HL-60/S4 treated with phorbol 12-myristate 13-acetate at 8.2 ng/mL for 4 days and 3 days (cell line): Measurements from ENCODE around the gene HMCN2.

Source experiments
- in situ Hi-C: fragments of 300-500 bp; cut with MboI; formaldehyde crosslinking; loops from 2 replicates; pipeline ENCODE4 v1.15.0; 2022; ENCODE audit warnings: low sequenced_read_pairs

Gene HMCN2

DNA sequence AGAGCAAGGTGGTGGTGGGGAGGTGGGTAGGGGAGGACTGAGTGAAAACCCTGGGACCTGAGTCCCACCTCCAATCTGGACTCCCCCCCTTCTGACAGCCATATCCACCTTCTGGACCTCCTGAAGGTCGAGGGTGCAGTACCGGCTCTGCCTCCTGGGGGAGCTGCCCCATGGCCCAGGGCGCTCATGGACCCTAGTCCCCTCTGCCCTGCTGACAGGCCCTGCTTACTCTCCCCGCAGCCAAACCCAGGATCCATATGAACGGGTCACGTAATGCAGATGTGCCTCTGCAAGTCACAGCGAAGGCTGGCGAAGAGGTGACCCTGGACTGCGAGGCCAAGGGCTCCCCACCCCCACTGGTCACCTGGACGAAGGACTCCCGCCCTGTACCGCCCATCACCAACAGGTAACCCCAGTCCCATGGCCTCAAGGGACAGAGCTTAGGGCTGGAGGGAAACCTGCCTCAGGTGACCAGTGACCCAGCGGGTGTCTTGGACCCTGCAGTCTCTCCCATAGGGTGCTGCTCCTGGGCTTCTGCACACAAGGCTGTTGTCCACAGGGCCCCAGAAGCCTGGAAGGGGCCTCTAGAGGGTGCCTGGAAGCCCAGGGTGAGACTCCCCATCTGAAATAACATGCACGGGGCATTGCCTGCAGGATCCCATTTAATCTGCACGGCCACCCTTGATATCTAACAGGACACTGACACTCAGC lies 61.7 kb downstream of the HMCN2 start:
- in situ Hi-C loops, result loop anchor here (25.0 kb wide), 1 partner anchor 215 kb away; no protein-coding TSS in a partner anchor

DNA sequence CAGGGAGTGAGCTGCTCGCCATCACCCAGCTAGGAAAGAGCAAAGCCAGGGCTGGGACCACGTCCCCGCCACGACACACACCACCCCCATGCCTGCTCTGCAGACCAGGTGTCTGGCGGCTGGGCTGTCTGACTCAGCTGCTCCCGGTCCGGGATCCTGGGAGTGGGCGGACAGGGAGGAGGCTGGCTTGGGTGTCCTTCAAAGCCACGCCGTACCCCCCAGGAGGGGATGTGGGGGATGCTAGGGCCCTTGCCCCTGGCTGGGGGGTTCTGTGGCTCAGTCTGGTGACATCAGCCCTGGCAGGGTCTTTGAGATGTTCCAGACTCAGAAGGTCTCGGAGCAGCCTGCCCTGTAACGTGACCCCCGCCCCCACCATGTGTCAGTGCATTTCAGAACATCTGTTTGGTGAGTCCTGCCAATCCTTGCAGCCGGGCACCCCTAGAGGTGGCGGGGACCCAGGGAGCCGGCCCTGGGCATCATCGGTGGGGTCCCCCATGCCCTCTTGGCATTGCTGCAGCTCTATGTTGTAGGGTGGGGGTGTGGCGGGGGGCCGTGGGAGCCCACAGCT lies 62.3 kb downstream of the HMCN2 start:
- in situ Hi-C loops, result loop anchor here (25.0 kb wide), 1 partner anchor 216 kb away; no protein-coding TSS in a partner anchor

DNA sequence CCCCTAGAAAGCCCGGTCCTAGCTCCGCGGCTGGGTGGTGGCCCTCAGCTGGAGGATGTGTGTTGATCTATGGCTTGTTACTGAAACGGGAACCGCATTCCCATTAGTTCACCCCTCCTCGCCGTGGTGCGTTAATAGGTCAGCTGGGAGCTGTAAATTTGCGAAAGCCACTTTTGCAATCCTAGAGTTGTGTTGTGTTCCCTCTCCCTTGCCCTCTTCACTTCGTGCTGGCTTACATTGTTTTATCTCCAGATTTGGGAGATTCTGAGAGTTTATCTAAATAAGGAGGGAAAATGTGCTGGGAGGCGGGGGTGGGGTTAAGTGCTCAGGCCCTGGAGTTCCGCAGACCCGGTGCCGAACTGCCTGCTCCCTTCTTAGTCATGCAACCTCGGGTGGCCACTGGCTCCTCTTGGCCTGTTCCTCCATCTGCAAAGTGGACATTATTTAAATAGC lies 62.8 kb downstream of the HMCN2 start:
- in situ Hi-C loops, result loop anchor here (25.0 kb wide), 1 partner anchor 216 kb away; no protein-coding TSS in a partner anchor

DNA sequence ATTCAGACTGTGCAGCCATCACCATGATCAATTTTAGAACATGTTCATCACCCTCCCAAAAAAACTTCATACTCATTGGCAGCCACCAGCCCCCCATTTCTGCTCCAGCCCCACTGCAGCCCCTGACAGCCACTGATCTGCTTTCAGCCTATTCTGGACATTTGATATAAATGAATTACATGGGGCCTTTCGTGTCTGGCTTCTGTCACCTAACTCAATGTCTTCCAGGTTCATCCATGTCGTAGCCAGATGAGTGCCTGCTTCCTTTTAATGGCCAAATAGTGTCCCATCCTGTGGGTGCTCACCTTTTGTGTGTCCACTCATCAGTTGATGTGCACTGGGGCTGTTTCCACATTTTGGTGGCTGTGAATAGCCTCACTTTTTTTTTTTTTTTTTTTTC lies 63.5 kb downstream of the HMCN2 start:
- in situ Hi-C loops, result loop anchor here (25.0 kb wide), 1 partner anchor 217 kb away; no protein-coding TSS in a partner anchor

DNA sequence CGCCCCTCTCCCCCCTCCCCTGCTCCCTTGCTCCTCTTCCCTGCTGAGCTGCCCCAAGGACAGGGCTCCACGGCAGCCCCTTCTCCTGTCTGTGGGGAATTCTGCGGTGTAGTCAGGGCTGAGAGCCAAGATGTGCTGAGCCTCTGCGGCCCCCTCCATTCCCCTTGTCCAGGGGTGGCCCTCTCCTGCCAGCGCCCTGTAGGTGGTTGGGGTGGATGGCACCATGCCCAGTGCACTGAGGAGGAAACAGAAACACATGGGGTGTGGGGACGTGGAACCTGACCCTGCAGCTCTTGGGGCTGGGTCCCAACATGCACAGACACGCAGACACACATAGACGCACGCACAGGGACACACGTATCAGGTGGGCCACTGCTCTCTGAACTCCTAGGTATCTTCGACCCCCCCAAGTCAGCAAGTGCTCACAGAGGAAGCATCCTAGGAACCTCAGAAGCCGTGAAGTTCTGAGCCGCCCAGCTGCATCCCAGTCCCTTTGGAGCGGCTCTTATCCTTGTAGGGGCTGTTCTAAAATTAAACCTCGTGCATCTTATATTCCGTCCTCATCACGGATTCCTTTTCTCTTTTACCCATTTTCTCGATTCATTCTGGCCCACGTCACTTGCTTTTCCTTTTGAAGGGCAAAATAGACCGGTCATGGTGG lies 64.8 kb downstream of the HMCN2 start:
- in situ Hi-C loops, result loop anchor here (25.0 kb wide), 1 partner anchor 218 kb away; no protein-coding TSS in a partner anchor

DNA sequence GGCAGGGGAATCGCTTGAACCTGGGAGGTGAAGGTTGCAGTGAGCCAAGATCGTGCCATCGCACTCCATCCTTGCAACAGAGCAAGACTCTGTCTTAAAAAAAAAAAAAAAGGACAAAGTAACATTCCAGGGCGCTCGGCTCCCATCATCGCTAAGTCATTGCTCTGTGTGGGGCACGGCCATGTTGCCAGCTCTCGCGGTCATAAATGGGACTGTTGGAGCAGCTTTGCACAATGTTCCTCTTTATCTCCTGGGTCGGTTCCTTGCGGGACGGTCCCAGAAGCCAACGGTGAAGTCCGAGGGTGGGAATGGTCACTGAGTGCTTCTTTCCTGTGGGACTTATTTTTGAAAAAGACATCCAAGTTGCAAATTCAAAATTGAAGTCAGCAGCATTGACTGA lies 65.5 kb downstream of the HMCN2 start:
- in situ Hi-C loops, result loop anchor here (25.0 kb wide), 1 partner anchor 219 kb away; no protein-coding TSS in a partner anchor

DNA sequence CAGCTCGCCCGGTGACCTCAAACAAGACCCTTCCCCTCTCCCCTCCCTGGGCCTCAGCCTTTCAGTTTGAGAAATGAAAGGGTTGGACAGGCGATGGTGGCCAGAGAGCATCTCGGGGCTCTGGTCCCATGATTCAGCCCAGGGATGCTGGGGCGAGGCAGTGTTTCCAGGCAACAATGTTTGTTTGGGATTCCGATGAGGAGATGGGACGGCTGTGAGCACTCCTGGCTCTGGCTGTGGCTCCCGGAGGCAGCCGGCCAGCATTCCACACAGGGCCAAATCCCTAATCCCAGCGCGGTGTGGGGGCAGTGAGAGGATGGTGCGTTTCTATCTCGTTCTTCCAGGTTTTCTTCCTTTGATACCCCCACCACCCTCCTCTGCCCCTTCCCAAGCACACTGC lies 66.0 kb downstream of the HMCN2 start:
- in situ Hi-C loops, result loop anchor here (25.0 kb wide), 1 partner anchor 219 kb away; no protein-coding TSS in a partner anchor

DNA sequence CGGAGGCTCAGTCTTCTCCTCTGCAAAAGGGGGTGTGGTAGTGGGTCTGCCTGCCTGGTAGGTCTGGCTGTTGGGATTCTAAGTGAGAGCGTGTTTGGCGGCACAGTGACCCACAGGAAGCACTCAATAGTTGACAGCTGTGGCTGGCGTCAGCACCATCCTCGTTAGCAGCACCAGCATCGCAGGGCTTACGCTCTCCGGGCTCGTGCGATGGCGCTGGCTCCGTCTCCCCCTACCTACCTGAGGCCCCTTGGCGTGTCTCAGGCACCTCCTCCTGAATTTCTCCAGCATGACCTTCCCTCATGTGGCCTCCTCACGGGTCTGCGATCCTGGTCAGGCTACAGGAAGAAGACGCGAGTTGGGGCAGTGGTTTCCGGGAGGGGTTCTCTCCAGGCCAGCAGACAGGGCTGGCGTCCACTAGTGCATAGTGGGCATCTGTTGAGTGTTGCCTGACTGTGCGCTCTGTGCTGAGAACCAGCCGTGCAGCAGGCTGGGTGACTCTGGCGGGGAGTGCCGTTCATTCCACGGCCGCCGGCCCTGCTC lies 66.9 kb downstream of the HMCN2 start:
- in situ Hi-C loops, result loop anchor here (25.0 kb wide), 1 partner anchor 220 kb away; no protein-coding TSS in a partner anchor

DNA sequence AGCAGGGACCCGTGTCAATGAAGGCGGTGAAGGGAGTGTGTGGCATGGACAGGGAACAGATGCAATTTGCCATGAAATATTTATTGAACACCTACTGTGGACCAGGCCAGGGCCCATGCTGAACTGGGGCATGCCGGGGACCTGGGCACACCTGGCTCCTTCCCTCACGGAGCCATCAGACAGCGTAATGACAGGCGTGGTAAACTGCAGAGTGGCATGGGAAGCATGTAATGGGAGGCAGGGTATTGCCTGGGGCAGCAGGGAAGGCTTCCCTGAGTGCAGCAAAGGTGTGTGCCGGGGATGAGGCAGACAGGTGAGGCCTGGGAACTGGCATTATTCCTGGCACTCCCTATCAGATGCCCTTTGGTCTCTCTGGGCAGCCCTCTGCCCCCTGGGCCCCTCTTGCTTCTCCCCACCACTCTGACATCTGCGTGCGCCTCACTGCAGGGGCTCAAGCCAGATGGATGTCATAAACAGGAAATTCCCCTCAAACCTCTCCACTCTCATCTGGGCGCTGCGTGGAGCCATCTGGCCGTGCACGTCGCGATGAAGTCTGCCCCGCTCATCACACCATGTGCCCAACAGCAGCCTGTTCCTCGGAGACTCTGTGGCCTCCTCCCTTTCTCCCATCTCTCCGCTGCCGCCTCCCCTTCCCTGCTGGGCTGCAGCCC lies 67.6 kb downstream of the HMCN2 start:
- in situ Hi-C loops, result loop anchor here (25.0 kb wide), 1 partner anchor 221 kb away; no protein-coding TSS in a partner anchor

DNA sequence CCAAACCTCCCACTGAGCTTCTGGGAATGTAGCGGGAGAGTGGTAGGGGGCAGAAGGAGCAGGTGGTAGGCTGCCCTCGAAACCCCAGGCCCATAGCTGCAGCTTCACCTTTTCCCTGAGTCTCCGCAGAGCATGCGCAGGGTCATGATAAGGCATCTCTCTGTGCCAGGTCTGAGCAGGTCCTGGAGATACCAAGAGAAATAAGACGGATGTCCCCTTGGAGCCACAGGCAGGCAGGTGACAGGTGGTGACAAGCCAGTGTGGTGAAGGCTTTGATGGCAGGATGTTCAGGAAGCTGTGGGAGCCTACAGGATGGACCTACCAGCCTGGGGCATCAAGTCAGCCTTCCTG lies 68.1 kb downstream of the HMCN2 start:
- in situ Hi-C loops, result loop anchor here (25.0 kb wide), 1 partner anchor 221 kb away; no protein-coding TSS in a partner anchor

DNA sequence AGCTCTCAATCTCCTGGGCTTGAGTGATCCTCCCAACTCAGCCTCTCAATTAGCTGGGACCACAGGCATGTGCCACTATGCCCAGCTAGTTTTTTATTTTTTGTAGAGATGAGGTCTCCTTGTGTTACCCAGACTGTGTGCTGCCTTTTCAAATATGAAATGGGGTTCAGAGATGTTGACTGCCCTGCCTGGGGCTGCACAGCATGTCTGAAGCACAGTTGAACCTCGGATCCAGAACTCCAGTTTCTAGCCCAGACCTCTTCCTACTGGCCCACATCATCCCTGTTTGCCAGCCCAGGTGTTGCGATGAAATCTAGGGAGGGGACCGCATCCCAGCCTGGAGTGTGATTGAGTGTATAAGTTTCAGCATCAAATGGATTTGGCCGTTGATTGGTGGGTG lies 69.4 kb downstream of the HMCN2 start:
- in situ Hi-C loops, result loop anchor here (25.0 kb wide), 1 partner anchor 223 kb away; no protein-coding TSS in a partner anchor

DNA sequence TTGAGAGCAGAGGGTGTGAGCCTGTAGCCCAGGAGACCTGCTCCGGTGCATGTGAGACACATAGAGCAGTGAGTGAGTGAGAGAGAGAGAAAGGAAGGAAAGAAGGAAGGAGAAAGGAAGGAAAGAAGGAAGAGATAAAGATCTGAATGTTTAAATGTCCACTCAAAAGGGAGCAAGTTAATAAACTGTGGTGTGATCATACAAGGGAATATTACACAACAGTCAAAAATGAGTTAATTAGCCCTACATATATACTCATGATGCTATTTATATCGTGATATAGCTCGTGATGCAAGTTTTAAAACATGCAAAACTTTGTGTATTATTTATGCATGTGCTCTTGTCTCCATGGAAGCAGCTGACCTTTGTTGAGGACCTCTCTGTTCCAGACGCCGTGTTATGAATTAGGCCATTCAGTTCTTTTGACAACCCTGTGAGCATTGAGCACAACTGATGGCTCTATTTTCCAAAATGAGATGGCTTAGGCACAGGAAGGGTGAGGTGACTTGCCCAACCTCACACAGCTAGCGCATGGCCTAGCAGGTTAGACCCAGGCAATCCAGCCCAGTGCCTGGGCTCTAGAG lies 70.6 kb downstream of the HMCN2 start:
- in situ Hi-C loops, result loop anchor here (25.0 kb wide), 1 partner anchor 224 kb away; no protein-coding TSS in a partner anchor

DNA sequence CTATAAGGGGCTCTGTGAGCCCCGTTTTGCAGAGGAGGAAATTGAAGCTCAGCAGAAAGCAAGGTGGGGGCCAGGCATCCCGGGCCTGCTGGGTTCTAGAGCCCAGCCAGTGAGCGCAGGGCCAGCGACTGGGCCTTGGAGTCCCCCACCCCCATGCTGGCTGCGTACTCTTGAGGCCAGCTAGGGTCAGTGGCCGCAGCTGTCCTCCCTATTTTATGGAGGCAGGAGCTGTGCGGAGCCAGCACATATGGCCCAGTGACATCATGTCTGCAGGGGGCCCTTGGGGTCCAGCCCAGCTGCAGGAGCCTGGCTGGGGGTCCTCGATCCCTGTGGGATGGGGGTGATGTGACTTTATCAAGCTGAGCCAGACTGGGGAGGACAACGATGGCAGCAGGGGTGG lies 71.3 kb downstream of the HMCN2 start:
- in situ Hi-C loops, result loop anchor here (25.0 kb wide), 1 partner anchor 225 kb away; no protein-coding TSS in a partner anchor

DNA sequence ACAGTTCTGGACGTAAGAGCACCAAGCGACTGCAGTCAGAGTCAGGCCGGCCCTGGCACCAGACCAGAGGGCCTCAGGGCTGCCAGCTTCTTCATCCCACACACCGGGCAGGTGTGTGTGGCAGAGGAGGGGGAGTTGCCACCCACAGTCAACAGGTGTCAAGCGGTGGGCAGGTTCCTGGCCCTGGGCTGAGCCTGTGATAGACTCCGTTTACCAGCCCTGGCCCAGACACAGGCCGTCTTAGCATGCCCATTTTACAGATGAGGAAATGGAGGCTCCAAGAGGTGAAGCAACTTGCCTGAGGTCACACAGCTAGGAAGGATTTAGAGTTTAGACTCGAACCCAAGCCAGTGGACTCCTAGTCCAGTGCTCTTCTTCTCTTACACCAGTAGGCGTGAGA lies 71.8 kb downstream of the HMCN2 start:
- in situ Hi-C loops, result loop anchor here (25.0 kb wide), 1 partner anchor 225 kb away; no protein-coding TSS in a partner anchor

DNA sequence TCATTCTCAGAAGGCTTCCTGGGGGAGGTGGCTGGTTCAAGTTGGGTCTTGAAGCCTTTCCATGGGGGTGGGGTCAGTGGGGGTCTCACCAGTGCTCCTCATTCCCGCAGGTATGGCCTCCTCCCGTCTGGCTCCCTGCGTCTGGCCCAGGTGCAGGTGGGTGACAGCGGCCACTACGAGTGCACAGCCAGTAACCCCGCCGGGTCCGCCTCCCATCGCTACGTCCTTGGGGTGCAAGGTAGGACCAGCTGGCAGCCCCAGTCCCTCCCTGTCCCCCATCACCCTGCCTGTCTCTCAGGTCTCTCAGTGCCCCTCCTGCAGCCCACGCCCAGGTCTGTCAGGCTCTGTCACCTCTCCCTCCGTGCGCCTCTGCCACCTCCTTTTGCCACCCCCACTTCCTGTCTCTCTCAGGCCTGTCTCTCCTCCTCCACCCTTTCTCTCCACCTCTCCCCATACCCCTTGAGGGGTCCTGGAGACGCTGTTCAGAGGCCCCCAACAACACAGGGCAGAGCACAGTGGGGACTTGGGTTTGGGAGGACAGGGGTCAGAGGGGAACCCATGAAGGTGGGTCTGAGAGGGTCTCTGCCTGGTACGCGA lies 72.3 kb downstream of the HMCN2 start:
- in situ Hi-C loops, result loop anchor here (25.0 kb wide), 1 partner anchor 226 kb away; no protein-coding TSS in a partner anchor

DNA sequence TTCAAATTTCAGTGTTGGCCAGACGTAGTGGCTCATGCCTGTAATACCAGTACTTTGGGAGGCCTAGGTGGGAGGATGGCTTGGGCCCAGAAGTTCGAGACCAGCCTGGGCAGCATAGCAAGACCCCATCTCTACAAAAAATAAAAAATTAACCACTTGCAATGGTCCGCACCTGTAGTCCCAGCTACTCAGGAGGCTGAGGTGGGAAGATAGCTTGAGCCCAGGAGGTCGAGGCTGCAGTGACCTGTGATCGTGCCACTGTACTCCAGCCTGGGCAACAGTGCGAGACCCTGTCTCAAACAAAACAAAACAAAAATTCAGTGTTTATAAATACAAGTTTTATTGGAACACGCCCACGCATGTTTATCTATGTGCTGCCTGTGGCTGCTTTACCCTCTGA lies 73.3 kb downstream of the HMCN2 start:
- in situ Hi-C loops, result loop anchor here (25.0 kb wide), 1 partner anchor 227 kb away; no protein-coding TSS in a partner anchor

DNA sequence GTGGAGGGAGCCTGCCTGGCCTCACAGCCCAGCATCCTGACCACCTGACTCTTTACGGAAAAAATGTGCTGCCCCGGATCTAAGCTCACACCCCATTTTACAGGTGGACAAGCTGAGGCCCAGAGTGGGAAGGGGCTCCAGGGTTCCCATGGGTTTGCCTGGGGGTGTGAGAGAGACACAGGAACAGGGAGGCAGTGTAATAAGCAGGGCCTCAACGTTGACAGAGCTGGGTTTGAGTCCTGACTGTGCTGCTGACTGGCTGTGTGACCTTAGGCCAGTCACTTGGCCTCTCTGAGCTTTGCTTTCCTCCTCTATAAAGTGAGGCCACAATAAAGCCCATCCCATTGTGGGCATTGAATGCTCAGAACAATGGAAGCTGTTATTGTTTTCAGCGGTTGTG lies 73.7 kb downstream of the HMCN2 start:
- in situ Hi-C loops, result loop anchor here (25.0 kb wide), 1 partner anchor 227 kb away; no protein-coding TSS in a partner anchor

DNA sequence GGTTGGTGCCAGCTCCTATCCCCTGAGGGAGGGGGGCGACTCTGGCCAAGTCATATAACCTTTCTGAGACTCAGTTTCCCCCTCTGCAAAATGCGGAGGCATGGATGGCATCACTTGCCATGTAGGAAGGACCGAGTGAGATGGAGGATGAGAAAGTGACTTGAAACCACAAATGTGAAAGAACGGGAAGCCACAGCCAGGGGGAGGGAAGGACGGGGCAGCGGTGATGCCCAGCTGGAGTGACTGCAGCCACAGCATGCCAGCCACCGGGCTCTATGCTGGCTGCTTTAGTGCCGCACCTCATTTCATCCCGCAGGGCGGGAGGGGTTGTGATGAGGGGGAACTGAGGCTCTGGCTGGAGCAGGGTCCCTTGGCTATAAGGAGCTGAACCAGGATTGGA lies 74.5 kb downstream of the HMCN2 start:
- in situ Hi-C loops, result loop anchor here (25.0 kb wide), 1 partner anchor 228 kb away; no protein-coding TSS in a partner anchor

DNA sequence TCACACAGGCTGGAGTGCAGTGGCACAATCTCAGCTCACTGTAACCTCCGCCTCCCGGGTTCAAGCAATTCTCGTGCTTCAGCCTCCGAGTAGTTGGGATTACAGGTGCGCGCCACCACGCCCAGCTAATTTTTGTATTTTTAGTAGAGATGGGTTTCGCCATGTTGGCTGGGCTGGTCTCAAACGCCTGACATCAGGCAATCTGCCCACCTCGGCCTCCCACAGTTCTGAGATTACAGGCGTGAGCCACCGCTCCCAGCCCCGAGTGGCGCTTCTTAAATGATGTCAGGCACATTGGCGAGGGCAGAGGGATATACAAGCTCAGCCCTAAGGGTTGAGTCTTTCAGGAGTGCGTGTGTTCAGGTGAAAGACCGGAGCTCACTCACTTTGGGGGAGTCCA lies 75.0 kb downstream of the HMCN2 start:
- in situ Hi-C loops, result loop anchor here (25.0 kb wide), 1 partner anchor 228 kb away; no protein-coding TSS in a partner anchor
